HG02870 (cell line): ENCODE measurements around the gene PKP1.

Source experiments
- ATAC-seq: cut with Tn5 transposase; IDR thresholded peaks from one replicate; pipeline ENCODE4 v1.9.1; 2021; ENCODE audit warnings: mild to moderate bottlenecking, moderate library complexity; ENCODE audit not compliant: unreplicated experiment

The PKP1 gene

DNA sequence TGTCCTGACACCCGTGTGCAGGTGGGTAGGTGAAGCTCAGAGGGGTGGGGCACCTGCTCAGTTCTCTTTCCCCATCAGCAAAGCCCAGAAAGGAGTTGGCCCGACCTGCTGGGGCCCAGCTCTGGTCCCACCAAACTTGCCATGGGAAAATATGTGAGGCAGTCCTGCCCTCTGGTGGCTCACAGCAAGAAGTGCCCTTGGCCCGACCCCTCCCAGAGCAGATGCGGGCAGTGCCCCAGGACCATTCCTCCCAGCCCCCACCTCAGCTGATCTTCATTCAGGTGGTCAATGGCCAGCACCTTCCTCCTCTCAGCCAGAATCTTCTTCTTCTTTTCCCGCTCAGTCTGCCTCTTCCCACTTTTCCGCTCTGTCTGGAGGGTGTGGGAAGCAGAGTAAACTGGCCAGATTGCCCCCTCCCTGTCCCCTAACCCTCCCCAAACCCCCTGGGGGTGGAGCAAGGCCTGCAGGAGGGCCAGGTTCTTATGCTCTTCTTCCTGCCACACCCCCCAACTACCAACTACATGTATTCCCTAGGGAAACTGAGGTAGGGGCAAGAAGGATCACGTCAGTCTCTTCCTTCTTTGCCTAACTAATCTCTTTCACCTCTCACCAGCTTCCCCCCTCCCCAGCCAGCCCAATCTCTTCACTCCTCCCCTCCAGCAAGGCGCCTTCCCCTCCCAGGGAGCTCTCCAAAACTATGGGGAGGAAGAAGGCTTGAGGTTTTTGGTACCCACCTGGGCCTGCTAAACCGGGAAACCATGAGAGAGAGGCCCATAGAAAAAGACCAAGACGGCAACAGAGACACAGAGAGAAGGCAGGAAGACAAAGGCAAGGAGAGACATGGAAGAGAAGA lies 78.6 kb downstream of the PKP1 start:
- no peak for ATAC-seq

DNA sequence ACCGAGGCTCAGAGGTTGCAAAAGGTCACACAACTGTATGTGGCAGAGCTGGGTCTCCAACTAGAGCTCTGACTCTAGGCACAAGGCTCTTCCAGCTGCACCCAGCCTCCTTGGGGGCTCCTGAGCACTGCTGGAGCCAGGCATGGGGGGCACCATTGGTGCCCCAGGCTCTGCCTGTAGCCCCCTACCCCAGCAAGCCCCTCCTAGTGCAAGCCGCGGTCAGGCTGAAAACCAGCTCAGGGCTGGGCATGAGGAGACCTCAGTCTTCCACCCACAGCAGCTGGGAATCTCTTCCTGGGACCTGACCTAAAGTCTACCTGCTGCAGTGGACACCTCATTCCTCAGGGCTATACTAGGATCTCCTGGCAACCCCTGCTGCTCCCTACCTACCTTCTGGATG lies 79.6 kb downstream of the PKP1 start:
- ATAC-seq = no peak

DNA sequence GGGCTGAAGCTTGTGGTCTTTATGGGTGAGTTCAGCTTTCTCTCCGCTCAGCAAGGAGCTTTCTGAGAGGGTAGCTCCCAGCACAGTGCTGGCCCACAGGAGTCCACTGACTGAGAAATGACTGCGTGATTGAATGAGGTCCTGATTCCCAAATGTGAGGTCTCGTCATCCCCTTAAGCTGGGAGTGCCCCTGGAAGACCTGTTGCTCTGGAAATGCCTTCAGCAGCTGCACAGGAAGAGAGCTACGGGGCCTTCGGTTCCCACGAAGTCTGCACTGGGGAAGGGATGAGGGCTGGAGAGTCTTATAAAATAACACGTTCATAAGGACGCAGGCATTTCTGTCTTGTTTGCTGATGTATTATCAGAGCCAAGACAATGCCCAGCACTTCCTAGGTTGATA lies 80.2 kb downstream of the PKP1 start:
- no peak for ATAC-seq

DNA sequence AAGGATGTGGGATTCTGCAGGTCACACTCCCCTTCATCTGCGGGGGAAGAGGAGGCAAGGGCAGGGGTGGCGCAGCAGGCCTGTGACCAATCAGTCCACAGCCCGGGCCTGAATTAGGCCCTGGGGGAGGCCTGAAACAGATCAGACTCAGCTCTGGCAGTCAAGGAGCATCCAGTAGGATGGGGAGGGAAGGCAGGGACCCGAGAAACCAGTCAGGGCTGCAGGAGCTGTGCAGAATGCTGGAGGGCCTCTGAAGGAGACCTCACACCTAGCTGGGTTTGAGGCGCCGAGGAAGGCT lies 81.5 kb downstream of the PKP1 start:
- no peak for ATAC-seq

DNA sequence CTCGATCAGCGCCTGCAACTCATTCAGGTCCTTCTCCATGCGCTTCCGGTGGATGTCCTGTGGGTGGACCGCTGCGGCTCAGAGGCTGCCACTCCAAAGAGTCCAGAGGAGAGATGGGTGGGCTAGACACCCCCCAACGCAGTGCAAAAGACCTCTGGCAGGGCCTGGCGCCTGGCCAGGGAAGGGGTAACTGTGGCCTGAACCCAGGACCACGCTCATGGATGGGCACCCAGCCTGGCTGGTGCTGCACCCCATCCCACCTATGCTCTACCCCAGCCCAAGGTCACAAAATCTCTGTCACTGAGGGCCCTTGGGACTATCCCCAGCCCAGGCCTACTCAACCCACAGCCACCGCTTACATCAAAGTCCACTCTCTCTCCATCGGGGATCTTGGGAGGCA lies 81.9 kb downstream of the PKP1 start:
- no peak for ATAC-seq

DNA sequence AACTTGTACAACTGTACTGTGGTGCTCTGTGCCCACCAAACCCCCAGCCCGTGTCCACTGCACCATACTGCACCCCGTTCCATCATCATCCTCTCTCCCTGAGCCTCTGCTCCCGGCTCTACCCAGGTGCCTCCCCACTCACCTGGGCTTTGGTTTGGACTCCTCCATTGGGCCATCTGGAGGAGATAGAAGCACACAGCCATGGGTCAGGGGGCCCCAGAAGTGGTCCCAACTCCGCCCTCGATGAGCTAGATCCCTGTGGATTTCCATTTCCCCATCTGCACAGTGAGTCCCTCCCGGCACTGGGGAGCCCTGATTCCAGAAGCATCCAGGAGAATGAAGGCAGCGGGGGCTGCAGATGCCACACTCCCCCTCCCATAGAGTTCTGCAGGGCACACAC lies 83.4 kb downstream of the PKP1 start:
- ATAC-seq = no peak

DNA sequence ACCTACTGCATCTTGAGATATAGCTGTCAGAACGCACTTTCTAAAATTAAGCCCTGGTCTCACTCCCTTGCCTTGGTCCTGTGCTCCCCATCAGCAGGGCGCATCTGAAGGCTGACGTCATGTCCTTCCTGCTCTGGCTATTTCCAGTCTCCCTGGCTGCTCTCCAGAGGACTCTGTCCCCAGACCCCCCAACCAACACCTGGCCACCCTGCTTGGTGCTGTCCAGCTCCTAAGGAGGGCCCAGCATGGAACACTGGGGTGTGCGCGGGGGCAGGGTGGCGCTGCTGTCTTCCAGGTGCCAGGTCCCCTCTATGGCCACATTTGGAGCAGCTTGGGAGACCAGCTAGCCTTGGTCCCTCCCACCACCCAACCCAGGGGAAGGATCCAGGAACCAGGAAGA lies 85.9 kb downstream of the PKP1 start:
- ATAC-seq = no peak

DNA sequence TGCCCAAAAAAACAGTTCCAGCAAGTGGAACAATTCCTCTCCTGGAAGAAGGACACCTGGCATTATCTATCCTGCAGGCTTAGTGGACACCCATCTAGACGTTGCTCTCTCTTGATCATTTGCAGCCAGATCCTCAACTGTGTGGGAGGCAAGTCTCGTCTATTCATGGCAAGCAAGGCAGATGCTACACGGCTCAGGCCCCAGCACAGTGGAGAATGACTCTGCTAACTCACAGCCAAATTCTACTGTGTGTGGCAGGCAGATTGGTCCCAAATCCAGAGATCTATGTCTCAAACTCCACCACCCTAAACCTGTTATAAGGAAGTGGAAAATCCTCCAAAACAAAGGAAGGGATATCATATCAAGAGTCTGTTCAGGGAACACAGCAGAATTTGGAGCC lies 87.2 kb downstream of the PKP1 start:
- no peak for ATAC-seq

DNA sequence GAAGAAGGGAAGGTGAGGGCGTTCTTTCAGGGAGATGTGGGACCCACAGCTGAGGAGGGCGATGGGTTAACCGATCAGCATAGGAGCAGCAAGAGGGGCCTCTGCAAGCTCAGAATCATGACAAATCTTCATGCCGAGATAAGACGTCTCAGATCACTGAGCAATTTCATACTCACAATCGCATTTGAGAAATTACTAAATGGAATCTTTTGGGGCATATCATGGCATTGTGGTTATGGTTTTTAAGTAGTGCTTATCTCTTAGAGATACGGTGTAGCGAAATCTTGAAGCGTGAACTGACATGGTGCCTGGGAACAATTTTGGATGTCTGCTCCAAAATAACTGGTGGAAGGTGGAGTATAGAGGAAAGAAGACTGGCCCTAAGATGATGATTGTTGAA lies 88.0 kb downstream of the PKP1 start:
- no peak for ATAC-seq

DNA sequence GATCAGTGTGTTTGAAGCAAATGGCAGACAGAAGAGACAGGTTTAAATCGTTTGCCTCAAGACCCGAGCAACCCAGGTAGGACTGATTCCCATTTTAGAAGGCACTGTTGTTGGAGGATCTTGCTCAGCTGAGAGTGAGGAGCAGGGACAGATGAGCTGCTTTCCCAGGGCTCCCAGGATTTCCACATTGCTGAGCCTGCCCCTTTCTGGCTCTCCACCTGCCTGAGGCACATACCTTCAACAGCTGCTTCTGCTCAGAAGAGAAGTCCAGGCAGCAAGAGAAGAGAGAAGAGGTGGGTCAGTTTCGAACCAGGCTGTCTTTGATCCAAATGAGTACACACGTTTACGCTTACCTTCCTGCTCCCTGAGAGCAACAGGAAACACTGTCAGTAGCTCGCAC lies 88.5 kb downstream of the PKP1 start:
- no peak for ATAC-seq

DNA sequence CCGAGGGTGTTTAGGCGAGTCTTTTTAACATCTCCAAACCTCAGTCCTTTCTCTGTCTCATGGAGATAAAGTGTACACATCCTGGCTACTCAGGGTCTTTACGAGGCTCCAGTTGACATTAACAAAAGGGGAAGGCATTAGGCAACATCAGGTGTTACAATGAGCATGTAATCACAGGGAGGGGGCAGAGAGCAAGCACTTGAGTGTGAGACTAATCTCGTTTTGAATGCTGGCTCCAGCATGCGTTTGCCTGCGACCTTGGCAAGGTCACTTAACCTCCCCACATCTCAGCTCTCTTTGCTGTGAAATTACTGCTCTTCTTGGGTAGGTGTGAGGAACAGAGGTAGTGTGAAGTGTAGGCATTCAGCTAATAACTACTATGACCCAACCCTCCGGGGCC lies 91.1 kb downstream of the PKP1 start:
- ATAC-seq = no peak

DNA sequence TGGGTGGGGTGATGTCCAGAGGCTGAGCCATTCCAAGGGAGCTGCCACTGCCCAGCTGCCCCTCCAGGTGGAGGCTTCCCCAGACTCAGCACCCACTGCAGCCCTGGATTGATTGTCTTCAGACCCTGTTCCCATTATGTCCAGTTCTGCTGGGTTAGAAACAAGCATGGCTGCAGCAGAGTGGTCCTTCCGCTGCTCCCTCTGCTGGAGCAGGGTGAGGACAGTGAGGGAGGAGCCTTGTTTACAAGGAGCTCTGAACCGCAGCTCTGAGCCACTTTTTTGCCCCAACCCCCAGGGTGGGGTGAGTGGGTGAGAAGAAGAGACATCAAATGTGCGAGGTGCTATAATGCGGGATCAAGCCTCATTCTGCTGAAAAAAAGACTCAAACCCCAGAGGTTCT lies 91.9 kb downstream of the PKP1 start:
- no peak for ATAC-seq

DNA sequence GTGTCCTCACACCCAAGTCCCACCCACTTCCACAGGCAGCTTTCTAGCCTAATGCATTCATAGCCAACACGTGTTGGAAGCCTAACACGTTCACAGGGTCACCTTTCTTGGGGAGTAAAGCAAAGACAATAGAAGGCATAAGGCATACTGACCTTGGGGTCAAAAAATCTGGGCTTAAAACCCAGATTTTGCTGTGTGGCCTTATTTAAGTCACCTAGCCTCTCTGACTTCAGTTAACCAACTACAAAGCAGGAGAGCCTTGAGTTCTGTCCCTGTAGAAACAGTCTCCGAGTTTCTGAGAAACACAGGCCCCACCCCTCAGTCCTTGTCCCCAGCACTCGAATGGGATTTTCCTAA lies 92.8 kb downstream of the PKP1 start:
- ATAC-seq = no peak

DNA sequence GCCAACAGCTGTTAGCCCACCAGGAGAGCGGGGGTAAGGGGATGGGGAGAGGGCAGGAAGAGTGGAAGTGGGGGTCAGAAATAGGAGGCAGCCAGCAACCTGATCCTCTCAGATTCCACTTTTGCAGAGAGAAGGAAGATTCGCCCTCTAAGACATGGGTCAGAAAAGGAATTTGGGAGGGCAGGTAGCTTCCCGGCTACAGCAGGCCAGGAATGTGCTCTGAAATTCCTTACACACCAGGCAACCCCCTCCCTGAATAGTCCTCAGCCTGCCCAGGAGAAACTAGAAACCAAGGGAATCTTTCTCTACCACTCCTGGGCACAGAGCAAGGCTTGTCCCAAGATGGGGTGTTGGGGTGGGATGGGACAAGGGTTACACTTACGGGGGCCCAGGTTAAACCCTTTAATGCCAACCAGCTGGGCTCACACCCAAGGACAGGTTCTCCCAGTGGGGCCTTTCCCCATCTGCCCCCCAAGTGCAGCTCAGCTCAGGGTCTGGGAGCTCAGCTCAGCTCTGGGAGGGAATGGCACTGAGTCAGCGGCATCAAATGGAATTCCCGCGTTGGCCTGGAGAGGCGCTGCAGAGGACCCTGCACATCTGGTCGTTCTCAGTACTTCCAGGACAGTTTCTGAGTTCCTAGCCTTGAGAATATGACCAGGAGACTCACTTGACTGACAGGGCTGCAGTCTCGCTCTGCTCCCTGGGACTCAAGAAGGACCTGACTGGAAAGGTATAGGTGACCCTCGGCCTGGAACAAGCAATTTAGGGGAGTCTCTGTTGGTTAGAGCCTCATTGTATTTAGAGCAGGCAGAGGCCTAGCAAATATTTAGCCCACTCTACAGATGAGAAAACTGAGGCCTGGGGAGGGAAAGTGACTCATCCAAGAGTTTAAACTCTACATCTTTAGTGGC lies 93.4 kb downstream of the PKP1 start:
- ATAC-seq = no peak

DNA sequence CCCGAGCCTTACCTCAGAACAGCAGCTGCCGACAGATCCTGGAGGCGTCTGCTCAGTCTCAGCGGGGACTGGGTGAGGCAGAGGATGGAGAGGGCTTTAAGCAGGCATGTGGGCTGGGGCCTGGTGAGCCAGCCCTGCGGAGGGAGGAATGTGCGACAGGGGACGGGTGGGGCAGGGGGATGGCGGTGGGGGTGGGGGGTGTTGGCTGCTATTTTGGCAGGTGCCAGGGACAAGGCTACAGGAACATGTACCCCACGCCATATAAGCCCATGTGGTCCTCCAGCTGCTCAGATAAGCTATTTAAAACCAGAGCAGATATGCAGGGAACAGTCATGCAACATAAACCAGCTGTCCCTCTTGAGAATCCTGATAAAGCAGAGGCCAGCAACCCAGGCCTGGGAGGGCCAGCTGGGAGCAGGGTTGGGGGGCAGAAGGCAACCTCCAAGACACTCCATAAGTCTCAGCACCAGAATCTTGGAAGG lies 94.3 kb downstream of the PKP1 start, which contains the start of gene TNNT2:
Gene TNNT2, minus strand, starts transcription at position 70 of the 482 bp plus-strand sequence. CDS start 4,426 bp downstream, outside the sequence.
- ATAC-seq = no peak

DNA sequence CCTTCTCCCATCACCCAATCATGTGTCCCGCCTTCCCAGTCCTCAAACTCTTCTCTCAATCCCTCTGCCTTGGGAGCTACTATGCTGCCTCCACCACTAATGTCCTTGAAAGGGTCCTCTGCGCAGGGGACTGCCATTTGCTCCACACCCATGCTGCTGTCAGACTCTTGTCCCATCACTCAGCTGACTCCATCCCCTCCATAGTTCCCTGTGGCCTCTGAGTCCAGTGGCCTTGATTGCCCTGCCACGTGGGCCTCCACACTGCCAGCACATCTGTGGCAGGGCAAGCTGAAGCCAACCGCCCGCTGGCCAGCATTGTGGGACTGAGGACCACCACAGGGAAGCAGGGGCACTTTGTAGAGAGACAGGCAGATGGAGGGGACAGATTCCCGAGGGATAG lies 95.5 kb downstream of the PKP1 start:
- no peak for ATAC-seq

DNA sequence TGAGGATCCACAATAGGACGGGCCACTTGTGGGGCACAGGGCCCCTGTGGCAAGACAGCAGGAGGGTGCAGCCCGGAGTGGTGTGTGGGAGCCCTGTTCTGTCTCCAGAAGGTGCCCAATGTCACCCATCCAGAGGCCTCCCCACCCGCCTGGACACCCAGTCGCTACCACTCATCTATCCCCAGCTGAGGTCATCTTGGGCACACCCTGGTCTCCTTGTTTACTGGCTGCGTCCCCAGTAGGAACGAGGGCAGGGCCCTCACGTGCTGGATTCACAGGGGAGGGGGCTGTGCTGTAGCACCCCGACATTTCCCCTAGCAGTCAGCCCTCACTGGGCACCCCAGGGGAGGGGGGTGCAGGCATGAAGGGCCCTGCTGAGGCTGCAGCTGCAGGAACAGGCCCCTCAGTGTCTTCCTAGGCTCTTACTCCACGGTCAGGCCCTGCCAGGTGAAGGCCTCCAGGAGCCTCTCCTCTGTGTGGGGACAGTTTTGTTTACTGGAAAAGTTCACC lies 96.5 kb downstream of the PKP1 start:
- ATAC-seq = no peak

DNA sequence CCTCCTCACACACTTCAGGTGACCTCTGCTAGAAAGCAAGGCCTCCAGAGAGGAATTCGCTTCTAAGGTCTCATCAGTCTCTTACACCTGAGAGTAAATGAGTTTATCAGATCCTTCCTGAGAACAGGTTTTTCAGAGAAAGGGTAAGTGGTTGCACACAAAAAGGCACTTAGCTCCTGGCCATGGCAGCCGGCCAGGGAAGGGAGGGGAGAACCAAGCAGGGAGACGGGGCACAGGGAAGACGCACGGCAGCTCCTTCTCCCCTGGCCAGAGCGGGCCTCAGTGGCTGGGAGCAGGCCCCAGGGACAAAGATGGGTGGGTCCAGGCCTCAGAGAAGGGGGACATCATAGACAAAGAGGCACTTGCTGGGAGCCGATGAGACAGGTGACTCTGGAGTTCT lies 97.8 kb downstream of the PKP1 start:
- no peak for ATAC-seq
